Naive B cell (primary cell): ENCODE results near the gene WDR37. TPM values are rescaled to one million over a fixed set of nuclear protein-coding genes. Genes with fewer than 3 reads are reported as not detected.
"Not testable (repeated sequence)": the region's sequence is repeated elsewhere in the genome, so short reads cannot be mapped to it uniquely, and the experiment has no call there.

ENCODE experiments used
- ATAC-seq, 2 donors: fragments of 150-1000 bp; cut with Tn5 transposase; 2 replicates each; pipeline ENCODE4 v1.10.0; 2021; ENCODE audit warnings: low read depth in 2 of 2, mild to moderate bottlenecking in 2 of 2, moderate library complexity in 2 of 2
- DNase-seq: peaks from one replicate; pipeline ENCODE4 v3.0.0; 2022
- H3K27ac Mint-ChIP-seq, 6 donors: one replicate each; pipeline ENCODE4 v1.8.0; 2020 to 2022; ENCODE audit warnings: mild to moderate bottlenecking in 6 of 6, mixed read lengths in 6 of 6, moderate library complexity in 5 of 6, inconsistent platforms in 2 of 6
- H3K27me3 Mint-ChIP-seq, 3 donors: one replicate each; pipeline ENCODE4 v1.8.0; 2021 to 2022; ENCODE audit warnings: mixed read lengths in 3 of 3, mild to moderate bottlenecking in 1 of 3
- H3K36me3 Mint-ChIP-seq, 2 donors: one replicate each; pipeline ENCODE4 v1.8.0; 2020 to 2022; ENCODE audit warnings: mixed read lengths in 2 of 2, inconsistent platforms in 1 of 2, mild to moderate bottlenecking in 1 of 2
- H3K4me1 Mint-ChIP-seq, 3 donors: one replicate each; pipeline ENCODE4 v1.8.0; 2020 to 2022; ENCODE audit warnings: mixed read lengths in 3 of 3, inconsistent platforms in 1 of 3, mild to moderate bottlenecking in 1 of 3, moderate library complexity in 1 of 3
- H3K4me3 Mint-ChIP-seq, 8 donors: one replicate each; pipeline ENCODE4 v1.8.0; 2020 to 2022; ENCODE audit warnings: mild to moderate bottlenecking in 8 of 8, mixed read lengths in 8 of 8, moderate library complexity in 8 of 8, inconsistent platforms in 2 of 8
- H3K9me3 Mint-ChIP-seq, 7 donors: one replicate each; pipeline ENCODE4 v1.8.0; 2020 to 2022; ENCODE audit warnings: mixed read lengths in 7 of 7, mild to moderate bottlenecking in 5 of 7, inconsistent platforms in 2 of 7, moderate library complexity in 1 of 7
- polyA plus RNA-seq, 6 donors: library from polyadenylated mRNA; unstranded; fragments of 300-500 nt; fragmentation: Illumina TruSeq; gene quantifications; one replicate each; pipeline ENCODE4 v1.2.3, GENCODE V29; 2021; ENCODE audit warnings: low read depth in 6 of 6

Gene WDR37
- polyA plus RNA-seq, 6 donors from 2014 or later: 7.9 to 14.9 (median 11.5) TPM

DNA sequence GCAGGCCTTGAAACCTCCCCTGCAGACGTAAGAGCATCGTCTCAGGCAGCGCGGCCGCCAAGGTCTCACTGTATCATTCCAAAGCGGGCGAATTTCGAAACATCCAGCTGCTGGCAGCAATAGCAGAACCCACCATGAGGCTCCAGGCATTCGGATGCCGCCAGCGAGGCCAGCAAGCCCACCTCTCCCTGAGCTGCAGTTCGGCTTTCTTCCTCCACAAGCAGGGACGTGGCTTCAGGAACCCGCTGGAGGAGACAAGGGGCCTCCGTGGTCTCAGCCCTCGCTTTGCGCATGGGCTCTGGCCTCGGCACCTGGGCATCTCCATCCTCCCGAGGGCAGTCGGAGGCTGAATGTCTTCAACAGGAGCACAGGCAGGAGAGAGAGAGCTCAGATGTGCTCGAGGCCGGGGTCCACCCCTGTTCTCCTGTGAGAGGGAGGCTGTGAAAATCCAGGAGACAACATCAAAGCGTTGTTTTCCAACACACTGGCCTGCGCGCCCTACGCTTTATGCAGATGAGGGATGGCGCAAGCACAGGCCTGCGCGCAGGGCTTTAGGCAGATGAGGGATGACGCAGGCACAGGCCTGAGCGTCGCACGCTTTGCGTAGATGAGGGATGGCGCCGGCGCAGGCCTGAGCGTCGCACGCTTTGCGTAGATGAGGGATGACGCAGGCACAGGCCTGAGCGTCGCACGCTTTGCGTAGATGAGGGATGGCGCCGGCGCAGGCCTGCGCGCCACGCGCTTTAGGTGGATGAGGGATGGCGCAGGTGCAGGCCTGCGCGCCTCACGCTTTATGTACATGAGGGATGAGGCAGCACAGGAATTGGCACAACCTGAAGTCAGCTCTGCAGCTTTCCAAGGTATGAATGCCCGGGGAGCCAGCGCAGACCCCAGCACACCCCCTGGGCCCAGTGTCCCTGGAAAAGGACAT is 103.2 kb downstream of the WDR37 start:
- no peaks in the 10 kb centered on the region for H3K4me1 Mint-ChIP-seq
- no peak for DNase-seq
- no peak for ATAC-seq
- peak overlapping the region in 1 of 8 donors; percentile 22 for H3K4me3 Mint-ChIP-seq
- H3K27ac Mint-ChIP-seq: no peak overlapping the region
- H3K36me3 Mint-ChIP-seq: no peaks in the 10 kb centered on the region
- H3K9me3 Mint-ChIP-seq: peaks cover 0 to 3% (median 0%) of the 10 kb centered on the region in 7 donors
- H3K27me3 Mint-ChIP-seq: peaks cover 0 to 20% (median 17%) of the 10 kb centered on the region in 3 donors

DNA sequence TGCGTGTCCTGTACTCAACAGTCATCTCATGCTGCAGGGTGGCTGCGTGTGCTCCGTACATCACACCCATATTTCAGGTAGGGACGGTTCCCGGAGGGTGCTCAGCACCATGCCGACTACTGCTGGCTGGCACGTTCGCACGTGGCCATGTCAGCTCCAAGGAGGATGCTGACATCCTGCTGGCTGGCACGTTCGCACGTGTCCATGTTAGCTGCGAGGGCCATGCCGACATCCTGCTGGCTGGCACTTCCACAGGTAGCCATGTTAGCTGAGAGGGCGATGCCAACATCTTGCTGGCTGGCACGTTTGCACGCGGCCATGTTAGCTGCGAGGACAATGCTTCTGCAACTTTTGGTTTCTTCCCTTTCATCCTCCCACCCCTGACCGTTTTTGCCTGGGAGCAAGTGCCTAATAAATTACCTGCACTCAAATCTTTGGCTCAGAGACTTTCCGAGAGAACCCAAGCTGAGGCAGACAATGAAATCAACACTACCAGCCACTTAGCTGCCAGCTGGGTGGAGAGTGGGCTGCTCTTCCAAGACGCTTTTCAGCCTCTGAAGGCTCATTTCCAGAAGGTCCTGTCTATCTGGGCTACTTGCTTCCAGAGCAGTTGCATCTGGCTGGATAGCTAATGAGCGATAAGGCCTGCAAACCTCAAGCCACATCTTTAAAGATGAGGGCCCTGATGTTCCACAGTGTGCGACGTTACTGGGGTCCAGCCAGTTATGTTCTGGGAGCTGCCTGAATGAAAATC is 104.6 kb downstream of the WDR37 start:
- Mint-ChIP-seq H3K9me3 (peaks cover 0 to 3% (median 0%) of the 10 kb centered on the region in 7 donors), H3K4me1 (no peaks in the 10 kb centered on the region), H3K27me3 (peaks cover 0 to 20% (median 17%) of the 10 kb centered on the region in 3 donors), H3K36me3 (no peaks in the 10 kb centered on the region), H3K27ac (no peak overlapping the region), H3K4me3 (no peak overlapping the region)
- DNase-seq (no peak), ATAC-seq (no peak)

DNA sequence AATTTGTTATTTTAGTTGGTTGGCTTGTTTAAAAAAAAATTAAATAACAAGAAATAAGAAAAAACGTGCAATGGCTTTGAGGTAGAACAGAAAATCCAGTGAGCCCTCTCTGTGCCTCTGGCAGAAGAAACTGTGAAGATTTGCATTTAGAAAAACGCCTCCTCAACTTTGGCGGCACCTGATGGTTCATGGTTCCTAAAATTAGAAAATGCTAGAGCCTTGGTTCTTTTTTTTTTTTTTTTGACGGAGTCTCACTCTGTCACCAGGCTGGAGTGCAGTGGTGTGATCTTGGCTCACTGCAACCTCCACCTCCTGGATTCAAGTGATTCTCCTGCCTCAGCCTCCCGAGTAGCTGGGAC is 105.1 kb downstream of the WDR37 start:
- not testable (repeated sequence) for ATAC-seq, DNase-seq, H3K4me3 Mint-ChIP-seq, H3K4me1 Mint-ChIP-seq, H3K36me3 Mint-ChIP-seq, H3K9me3 Mint-ChIP-seq, H3K27ac Mint-ChIP-seq
- H3K27me3 Mint-ChIP-seq: peaks cover 0 to 20% (median 17%) of the 10 kb centered on the region in 3 donors

DNA sequence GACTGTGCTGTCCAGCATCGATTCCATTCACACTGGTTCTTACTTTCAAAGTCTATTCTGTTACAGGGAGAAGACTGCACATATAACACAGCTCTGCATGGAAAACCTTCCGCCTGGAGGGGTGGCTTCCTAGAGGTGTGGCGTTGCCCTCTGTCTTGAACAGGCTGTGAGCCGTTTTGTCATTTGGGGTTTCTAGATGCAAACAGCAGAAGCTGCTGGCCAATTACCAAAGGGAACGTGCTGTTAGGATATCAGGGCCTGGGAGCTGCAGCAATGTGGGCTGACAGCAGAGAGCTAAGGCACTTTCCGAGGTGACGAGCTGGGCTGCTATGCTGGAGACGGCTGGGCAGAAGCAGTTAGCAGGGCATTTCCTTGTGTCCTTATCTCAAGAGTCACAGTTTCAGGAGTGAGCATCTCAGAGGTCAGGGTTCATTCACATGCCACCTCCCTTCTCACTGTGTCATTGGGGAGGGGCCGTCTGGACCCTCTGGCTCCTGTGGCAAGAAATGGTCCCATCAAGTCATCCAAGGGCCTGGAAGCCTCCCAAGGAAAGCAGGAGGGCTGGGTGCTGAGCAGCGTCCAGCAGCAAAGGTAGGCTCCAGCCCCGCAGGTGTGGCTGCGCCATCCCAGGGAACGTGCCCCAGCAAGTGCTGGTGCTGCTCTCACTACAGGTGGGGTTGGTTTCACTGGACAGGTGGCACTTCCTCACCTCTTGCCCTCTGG is 106.5 kb downstream of the WDR37 start:
- no peaks in the 10 kb centered on the region for H3K36me3 Mint-ChIP-seq

DNA sequence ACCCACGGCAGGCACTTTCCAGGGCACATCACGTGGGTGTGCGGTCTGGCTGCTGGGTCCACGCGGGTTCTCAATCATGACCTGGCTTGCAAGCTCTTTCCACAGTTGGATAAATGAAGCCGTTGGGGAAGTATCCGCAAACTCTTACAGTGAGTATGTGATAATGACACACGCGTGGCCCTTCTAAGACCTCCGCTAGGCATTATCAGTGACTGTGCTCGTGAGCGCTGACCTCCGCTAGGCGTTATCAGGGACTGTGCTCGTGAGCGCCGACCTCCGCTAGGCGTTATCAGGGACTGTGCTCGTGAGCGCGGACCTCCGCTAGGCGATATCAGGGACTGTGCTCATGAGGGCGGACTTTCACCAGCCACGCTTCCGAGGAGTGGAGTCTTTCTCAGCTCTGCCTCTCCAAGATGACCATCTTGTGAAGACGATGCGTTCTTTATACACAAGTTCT is 107.0 kb downstream of the WDR37 start:
- DNase-seq (no peak), ATAC-seq (no peak)
- Mint-ChIP-seq H3K36me3 (no peaks in the 10 kb centered on the region), H3K9me3 (peaks cover 0 to 4% (median 0%) of the 10 kb centered on the region in 7 donors), H3K27me3 (peaks cover 0 to 18% (median 11%) of the 10 kb centered on the region in 3 donors), H3K4me3 (no peak overlapping the region), H3K27ac (no peak overlapping the region), H3K4me1 (no peaks in the 10 kb centered on the region)

More for the DNA sequence above, 106.5 kb downstream of the WDR37 start:
- Mint-ChIP-seq H3K27ac (no peak overlapping the region), H3K9me3 (peaks cover 0 to 3% (median 0%) of the 10 kb centered on the region in 7 donors), H3K4me3 (no peak overlapping the region), H3K27me3 (peaks cover 0 to 17% (median 15%) of the 10 kb centered on the region in 3 donors), H3K4me1 (no peaks in the 10 kb centered on the region)
- ATAC-seq: no peak
- DNase-seq: no peak

DNA sequence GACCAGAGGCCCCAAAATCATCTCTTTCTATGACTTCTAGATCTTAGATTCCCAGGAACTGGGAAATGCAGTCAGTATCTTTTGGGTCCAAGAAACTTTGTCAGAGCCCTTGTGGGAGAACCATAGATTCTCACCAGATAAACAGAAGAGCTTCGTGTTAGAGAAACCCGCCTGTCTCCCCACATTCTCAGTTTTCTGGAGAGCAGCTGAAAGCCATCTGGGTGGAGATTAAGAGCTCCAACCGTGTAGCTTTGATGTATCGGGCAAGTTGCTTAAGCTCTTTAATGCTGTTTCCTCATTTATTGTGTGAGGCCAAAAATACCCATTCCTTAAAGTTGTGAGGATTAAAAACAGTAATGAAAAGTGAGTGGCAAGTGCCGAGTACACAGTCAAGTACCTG is 107.6 kb downstream of the WDR37 start:
- ATAC-seq (no peak), DNase-seq (no peak)
- Mint-ChIP-seq H3K4me3 (no peak overlapping the region), H3K27me3 (peaks cover 0 to 19% (median 15%) of the 10 kb centered on the region in 3 donors), H3K27ac (peak overlapping the region in 1 of 6 donors; percentile 27), H3K9me3 (peaks cover 0 to 4% (median 0%) of the 10 kb centered on the region in 7 donors), H3K36me3 (no peaks in the 10 kb centered on the region), H3K4me1 (no peaks in the 10 kb centered on the region)

DNA sequence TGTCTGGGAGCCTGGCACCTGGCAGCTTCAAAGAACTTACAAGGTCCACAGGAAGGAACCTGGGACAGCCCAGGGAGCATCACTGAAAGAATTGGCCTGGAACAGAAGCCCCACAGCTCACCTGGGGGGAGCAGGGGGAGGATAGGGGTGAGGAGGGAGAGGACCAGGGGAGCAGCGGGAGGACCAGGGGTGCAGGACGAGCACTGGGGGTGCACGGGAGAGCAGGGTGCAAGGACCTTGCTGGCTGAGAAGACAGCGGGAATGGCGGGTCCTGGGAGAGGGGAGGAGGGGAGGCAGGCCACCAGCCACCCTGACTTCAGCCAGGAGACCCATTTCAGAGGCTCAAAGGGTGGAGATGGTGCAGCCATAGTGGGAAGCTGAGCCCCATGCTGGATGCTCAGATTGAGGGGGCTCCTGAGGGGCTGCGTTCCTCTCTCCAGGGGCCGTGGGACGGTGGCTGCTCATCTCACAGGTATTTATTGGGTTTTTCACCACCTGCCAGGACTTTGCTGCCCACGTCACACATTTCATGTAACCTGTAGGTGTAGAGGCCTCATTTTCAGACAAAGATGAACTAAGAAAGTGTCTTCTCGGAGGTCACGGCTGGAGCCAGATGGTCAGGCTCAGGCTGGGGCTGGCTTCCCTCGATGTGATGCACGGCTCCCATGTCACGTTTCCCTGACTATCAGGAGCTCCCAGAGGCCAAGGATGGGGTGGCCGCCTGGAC is 110.1 kb downstream of the WDR37 start:
- H3K27me3 Mint-ChIP-seq: peaks cover 0 to 23% (median 19%) of the 10 kb centered on the region in 3 donors

DNA sequence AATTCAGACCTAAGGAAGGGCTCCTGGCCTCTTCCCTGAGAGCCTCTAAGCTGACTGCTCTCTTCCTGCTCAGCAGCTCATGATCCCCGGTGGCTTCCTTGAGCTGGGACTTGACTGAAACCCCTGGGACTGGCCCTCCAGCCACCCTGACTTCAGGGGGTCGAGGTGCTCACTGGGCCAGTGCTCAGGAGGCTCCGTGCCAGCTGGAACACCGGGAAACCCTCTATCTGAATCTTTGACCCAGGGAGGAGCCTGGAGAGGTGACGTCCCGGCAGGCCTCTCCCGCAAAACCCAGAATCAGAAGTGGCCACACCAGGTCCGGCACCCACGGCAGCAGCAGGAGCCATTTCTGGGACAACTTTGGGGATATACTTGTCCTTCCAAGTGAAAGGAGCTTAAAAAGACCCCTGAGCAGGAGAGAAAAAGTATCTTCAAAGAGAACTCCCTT is 110.7 kb downstream of the WDR37 start:
- H3K27ac Mint-ChIP-seq: no peak overlapping the region
- peaks cover 0 to 23% (median 19%) of the 10 kb centered on the region in 3 donors for H3K27me3 Mint-ChIP-seq
- no peak overlapping the region for H3K4me3 Mint-ChIP-seq
- DNase-seq (no peak), ATAC-seq (no peak)
- peaks cover 0 to 2% (median 0%) of the 10 kb centered on the region in 7 donors for H3K9me3 Mint-ChIP-seq
- H3K36me3 Mint-ChIP-seq: no peaks in the 10 kb centered on the region
- H3K4me1 Mint-ChIP-seq: no peaks in the 10 kb centered on the region

More for the DNA sequence above, 110.1 kb downstream of the WDR37 start:
- Mint-ChIP-seq H3K27ac (no peak overlapping the region), H3K4me3 (no peak overlapping the region), H3K36me3 (no peaks in the 10 kb centered on the region), H3K4me1 (no peaks in the 10 kb centered on the region), H3K9me3 (peaks cover 0 to 2% (median 0%) of the 10 kb centered on the region in 7 donors)
- DNase-seq: no peak
- ATAC-seq: no peak

DNA sequence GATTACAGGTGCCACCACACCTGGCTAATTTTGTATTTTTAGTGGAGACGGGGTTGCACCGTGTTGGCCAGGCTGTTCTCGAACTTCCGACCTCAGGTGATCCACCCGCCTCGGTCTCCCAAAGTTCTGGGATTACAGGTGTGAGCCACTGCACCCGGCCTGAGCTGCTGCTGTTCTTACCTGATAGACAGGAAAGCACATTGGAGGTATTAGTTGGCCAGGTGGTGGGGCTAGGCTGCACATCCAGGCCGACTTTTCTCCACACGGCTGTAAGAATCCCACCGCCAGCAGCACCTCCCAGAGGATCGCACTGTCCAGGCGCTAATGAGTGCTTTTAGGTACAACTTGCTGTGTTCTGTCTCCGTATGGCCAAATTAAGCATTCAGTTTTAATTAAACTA is 112.6 kb downstream of the WDR37 start:
- no peaks in the 10 kb centered on the region for H3K36me3 Mint-ChIP-seq
- ATAC-seq (no peak), DNase-seq (no peak)
- no peak overlapping the region for H3K4me3 Mint-ChIP-seq
- peaks cover 0 to 2% (median 0%) of the 10 kb centered on the region in 7 donors for H3K9me3 Mint-ChIP-seq
- H3K27me3 Mint-ChIP-seq: peaks cover under 1 to 28% (median 20%) of the 10 kb centered on the region in 3 donors
- H3K4me1 Mint-ChIP-seq: no peaks in the 10 kb centered on the region
- H3K27ac Mint-ChIP-seq: no peak overlapping the region

DNA sequence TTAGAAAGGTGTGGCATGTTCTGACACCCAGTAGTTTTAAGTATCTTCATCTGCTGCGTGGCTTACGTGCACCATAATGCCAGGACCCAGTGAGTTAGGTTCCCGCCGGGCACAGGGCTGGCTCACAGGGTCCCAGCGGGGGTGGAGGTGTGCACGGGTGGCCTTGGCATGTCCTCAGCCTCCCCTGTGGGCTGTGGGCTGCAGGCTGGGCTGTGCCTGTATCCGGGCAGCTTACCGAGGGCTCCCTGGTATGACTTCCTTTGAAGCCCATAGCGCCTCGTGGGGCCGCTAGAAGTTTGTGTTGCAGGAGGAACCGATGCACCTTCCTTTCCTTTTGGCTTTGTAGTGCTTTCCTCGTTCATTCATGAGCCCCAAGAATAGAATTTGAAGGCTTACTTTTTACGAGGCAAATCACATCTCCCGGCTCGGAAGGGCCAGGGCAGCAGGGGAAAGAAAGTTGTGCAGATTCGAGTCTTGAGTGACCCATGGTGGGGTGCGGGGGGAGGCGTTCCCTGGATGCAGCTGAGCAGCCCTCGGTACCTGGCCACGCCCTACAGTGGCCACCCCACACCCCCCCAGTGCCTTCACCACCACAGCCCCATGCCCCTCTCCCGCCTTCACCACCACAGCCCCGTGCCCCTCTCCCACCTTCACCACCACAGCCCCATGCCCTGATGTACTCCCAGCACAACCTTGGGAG is 113.2 kb downstream of the WDR37 start:
- no peak overlapping the region for H3K4me3 Mint-ChIP-seq
- ATAC-seq (no peak), DNase-seq (no peak)
- H3K9me3 Mint-ChIP-seq: peaks cover 0 to 2% (median 0%) of the 10 kb centered on the region in 7 donors
- H3K27ac Mint-ChIP-seq: no peak overlapping the region
- H3K4me1 Mint-ChIP-seq: no peaks in the 10 kb centered on the region
- no peaks in the 10 kb centered on the region for H3K36me3 Mint-ChIP-seq
- H3K27me3 Mint-ChIP-seq: peaks cover 6 to 32% (median 23%) of the 10 kb centered on the region in 3 donors

DNA sequence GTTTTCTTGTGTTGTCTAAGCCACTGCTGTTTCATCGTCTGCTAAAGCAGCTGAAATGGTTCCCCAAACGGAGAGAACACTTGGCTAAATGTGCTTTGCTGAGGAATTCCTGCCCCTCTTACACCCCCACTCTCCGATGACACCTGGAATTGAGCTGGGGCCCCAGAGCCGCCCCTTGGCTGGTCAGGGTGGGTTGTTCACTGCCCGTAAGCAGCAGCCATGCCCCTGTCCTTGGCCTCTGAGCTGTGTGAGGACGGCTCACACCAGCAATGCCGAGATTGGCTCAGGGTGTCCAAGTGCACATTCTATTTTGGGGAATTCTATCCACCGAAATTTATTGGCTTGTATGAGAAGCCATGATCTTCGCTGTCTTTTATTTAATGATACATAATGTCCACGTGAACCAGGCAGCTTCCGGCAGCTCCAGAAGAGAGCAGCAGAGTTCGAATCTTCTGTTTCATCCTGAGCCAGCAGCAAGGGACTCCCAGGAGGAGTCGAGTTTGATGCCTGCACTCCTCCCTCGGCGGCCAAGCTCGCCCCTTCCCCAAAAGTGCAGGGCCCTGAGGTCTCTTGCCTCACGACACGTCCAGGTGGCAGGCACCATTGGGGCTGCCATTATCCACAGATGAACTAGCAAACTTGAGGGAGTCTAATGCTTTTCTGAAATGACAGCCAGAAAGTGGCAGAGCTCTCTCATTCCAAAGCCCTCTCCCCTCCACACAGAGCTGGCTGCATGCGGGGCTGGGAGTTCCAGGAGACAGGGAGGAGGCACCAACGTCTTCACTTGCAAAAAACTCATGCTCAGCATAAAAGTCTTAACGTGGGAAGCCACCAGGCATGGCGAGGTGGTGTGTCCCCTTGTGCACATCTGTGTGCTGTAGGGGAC is 114.0 kb downstream of the WDR37 start:
- no peaks in the 10 kb centered on the region for H3K36me3 Mint-ChIP-seq
- H3K9me3 Mint-ChIP-seq: peaks cover 0 to 2% (median 0%) of the 10 kb centered on the region in 7 donors
- H3K27ac Mint-ChIP-seq: no peak overlapping the region
- no peaks in the 10 kb centered on the region for H3K4me1 Mint-ChIP-seq
- DNase-seq: no peak
- peaks cover 8 to 32% (median 23%) of the 10 kb centered on the region in 3 donors for H3K27me3 Mint-ChIP-seq
- H3K4me3 Mint-ChIP-seq: no peak overlapping the region
- no peak for ATAC-seq
